ENCODE results near the gene PLEKHA7. TPM values are rescaled to one million over a fixed set of nuclear protein-coding genes. Genes with fewer than 3 reads are reported as not detected.

The PLEKHA7 gene
- total and polyA plus RNA-seq, 2 of the 4 experiments (the other 2 are of a cell fraction): 0.12 TPM; not detected in 1

- Histone ChIP-seq H3K4me1 (ENCODE audit: control insufficient read depth, insufficient read depth, low read length) (no peaks in the 10 kb centered on the region), H2AK5ac (ENCODE audit: low read depth, low read length) (no peak overlapping the region), H2BK5ac (ENCODE audit: low read depth, low read length, poor library complexity, severe bottlenecking) (no peak overlapping the region), H3K27ac (ENCODE audit: insufficient read depth, low read length) (no peak overlapping the region), H3K14ac (replicated peaks; ENCODE audit: low read depth, low read length) (no peak overlapping the region), H3K9ac (ENCODE audit: low read depth, low read length) (no peak overlapping the region), H2AFZ (replicated peaks; ENCODE audit: low read length, poor library complexity) (no peak overlapping the region), H4K20me1 (ENCODE audit: insufficient read depth, low read length) (no peaks in the 10 kb centered on the region), H4K8ac (ENCODE audit: low read depth in 2 of 2, low read length in 2 of 2) (no peak overlapping the region), H4K5ac (ENCODE audit: low read depth, low read length) (no peak overlapping the region), H2AK9ac (replicated peaks; ENCODE audit: low read depth, low read length, poor library complexity) (no peak overlapping the region), H3K23ac (ENCODE audit: low read depth, low read length) (no peak overlapping the region), H2BK15ac (ENCODE audit: low read depth, low read length) (no peak overlapping the region), H2BK120ac (ENCODE audit: low read depth, low read length) (no peak overlapping the region), H3K4me3 (ENCODE audit: insufficient read depth, low read depth, low read length) (no peak overlapping the region), H3K4me2 (ENCODE audit: low read depth, low read length) (no peak overlapping the region), H2BK20ac (ENCODE audit: low read depth, low read length) (no peak overlapping the region), H3K27me3 (ENCODE audit: control insufficient read depth, insufficient read depth, low read length) (no peaks in the 10 kb centered on the region; the same call in none of the 2 replicates), H3K4ac (ENCODE audit: low read depth, low read length) (no peak overlapping the region), H3K9me3 (ENCODE audit: control insufficient read depth, insufficient read depth, low read length) (no peaks in the 10 kb centered on the region), H4K91ac (ENCODE audit: insufficient read depth, low read depth, low read length) (no peak overlapping the region), H3K36me3 (ENCODE audit: control insufficient read depth, insufficient read depth, low read length) (no peaks in the 10 kb centered on the region), H3K79me1 (ENCODE audit: low read depth in 1 of 2, low read length in 2 of 2) (no peaks in the 10 kb centered on the region), H3K56ac (ENCODE audit: extremely low read depth, insufficient read depth, low read length) (no peak overlapping the region), H3K18ac (ENCODE audit: low read depth, low read length) (no peak overlapping the region), H3K9me1 (ENCODE audit: insufficient read depth, low read length) (no peaks in the 10 kb centered on the region)
- no peak for DNase-seq
- no CpG with 5 or more reads among the region's 6 CpGs for WGBS, 2 experiments (ENCODE audit: extremely low coverage in 2 of 2, insufficient read length in 1 of 2)
- ChIA-PET CTCF (no interaction called here), POLR2A (ENCODE audit: unreplicated experiment) (no interaction called here)
- ATAC-seq (ENCODE audit: low read depth): no peak
- intact Hi-C loops (cut with micrococcal nuclease): no loop called here
- no TSS peak for BruUV-seq (replicated peaks)
- no peak for TF ChIP-seq CHD1 (IDR thresholded peaks at IDR 0.05; ENCODE audit: low read depth, low read length)
- TF ChIP-seq RAD21 (IDR thresholded peaks at IDR 0.05; ENCODE audit: low read length): no peak
- no peak for TF ChIP-seq MAZ (IDR thresholded peaks at IDR 0.05; ENCODE audit: borderline replicate concordance, low read depth, low read length)
- TF ChIP-seq MXI1 (IDR thresholded peaks at IDR 0.05; ENCODE audit: borderline replicate concordance, low read depth, low read length): no peak
- no peak for TF ChIP-seq POLR2A (IDR thresholded peaks at IDR 0.05; ENCODE audit: low read depth, low read length)
- TF ChIP-seq CEBPB (IDR thresholded peaks at IDR 0.05; ENCODE audit: low read depth, low read length): no peak
- no peak for TF ChIP-seq ELK1 (IDR thresholded peaks at IDR 0.05; ENCODE audit: borderline replicate concordance, low read depth, low read length)
- no peak for TF ChIP-seq BHLHE40 (IDR thresholded peaks at IDR 0.05; ENCODE audit: low read depth, low read length)
- no peak for TF ChIP-seq SMC3 (IDR thresholded peaks at IDR 0.05; ENCODE audit: low read depth, low read length)
- TF ChIP-seq, protein P1, sequence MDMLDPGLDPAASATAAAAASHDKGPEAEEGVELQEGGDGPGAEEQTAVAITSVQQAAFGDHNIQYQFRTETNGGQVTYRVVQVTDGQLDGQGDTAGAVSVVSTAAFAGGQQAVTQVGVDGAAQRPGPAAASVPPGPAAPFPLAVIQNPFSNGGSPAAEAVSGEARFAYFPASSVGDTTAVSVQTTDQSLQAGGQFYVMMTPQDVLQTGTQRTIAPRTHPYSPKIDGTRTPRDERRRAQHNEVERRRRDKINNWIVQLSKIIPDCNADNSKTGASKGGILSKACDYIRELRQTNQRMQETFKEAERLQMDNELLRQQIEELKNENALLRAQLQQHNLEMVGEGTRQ (IDR thresholded peaks at IDR 0.05; ENCODE audit: low read depth, low read length): no peak
- no peak for TF ChIP-seq RCOR1 (IDR thresholded peaks at IDR 0.05; ENCODE audit: insufficient replicate concordance, low read length)
- TF ChIP-seq, protein P2, sequence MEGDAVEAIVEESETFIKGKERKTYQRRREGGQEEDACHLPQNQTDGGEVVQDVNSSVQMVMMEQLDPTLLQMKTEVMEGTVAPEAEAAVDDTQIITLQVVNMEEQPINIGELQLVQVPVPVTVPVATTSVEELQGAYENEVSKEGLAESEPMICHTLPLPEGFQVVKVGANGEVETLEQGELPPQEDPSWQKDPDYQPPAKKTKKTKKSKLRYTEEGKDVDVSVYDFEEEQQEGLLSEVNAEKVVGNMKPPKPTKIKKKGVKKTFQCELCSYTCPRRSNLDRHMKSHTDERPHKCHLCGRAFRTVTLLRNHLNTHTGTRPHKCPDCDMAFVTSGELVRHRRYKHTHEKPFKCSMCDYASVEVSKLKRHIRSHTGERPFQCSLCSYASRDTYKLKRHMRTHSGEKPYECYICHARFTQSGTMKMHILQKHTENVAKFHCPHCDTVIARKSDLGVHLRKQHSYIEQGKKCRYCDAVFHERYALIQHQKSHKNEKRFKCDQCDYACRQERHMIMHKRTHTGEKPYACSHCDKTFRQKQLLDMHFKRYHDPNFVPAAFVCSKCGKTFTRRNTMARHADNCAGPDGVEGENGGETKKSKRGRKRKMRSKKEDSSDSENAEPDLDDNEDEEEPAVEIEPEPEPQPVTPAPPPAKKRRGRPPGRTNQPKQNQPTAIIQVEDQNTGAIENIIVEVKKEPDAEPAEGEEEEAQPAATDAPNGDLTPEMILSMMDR (conservative IDR thresholded peaks at IDR 0.05; ENCODE audit: low read depth, low read length): no peak
- TF ChIP-seq RFX5 (IDR thresholded peaks at IDR 0.05; ENCODE audit: low read depth, low read length): no peak
- no peak for TF ChIP-seq FOS (IDR thresholded peaks at IDR 0.05; ENCODE audit: low read depth, low read length)
- TF ChIP-seq NFE2L2 (IDR thresholded peaks at IDR 0.05; ENCODE audit: low read depth, low read length): no peak
- TF ChIP-seq MAFK (IDR thresholded peaks at IDR 0.05; ENCODE audit: low read depth, low read length): no peak
- dilution Hi-C loops (cut with HindIII; ENCODE audit: low sequenced_read_pairs, unreplicated experiment): no loop called here
- in situ Hi-C loops (cut with MboI; ENCODE audit: low sequenced_read_pairs): no loop called here
These were observed 27.0 kb downstream of the PLEKHA7 start for GRCh38 chr11:16987205-16987568.
